ENCODE measurements around the gene FBXW7.

- TF ChIP-seq CTCF (IDR thresholded peaks at IDR 0.05) (no peak), EZH2phosphoT487 (IDR thresholded peaks at IDR 0.05; ENCODE audit: borderline replicate concordance, low read depth) (no peak), TAF1 (IDR thresholded peaks at IDR 0.05; ENCODE audit: borderline replicate concordance, low read depth, low read length) (no peak), CHD2 (IDR thresholded peaks at IDR 0.05; ENCODE audit: low read length, partially characterized antibody) (no peak), GATA2 (CRISPR knock-in tag; IDR thresholded peaks at IDR 0.05) (no peak), TEAD4 (IDR thresholded peaks at IDR 0.05; ENCODE audit: borderline replicate concordance, insufficient read depth) (no peak), REST (IDR thresholded peaks at IDR 0.05; ENCODE audit: low read depth, low read length) (no peak)
- TF ChIP-seq, protein P1, sequence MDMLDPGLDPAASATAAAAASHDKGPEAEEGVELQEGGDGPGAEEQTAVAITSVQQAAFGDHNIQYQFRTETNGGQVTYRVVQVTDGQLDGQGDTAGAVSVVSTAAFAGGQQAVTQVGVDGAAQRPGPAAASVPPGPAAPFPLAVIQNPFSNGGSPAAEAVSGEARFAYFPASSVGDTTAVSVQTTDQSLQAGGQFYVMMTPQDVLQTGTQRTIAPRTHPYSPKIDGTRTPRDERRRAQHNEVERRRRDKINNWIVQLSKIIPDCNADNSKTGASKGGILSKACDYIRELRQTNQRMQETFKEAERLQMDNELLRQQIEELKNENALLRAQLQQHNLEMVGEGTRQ (IDR thresholded peaks at IDR 0.05; ENCODE audit: borderline replicate concordance, low read depth, low read length): no peak
Observed at GRCh38 chr4:152308951-152309350, 226.9 kb downstream of the FBXW7 start.
